MCF 10A (cell line): ENCODE measurements around the gene ORC3. TPM values are rescaled to one million over a fixed set of nuclear protein-coding genes. Genes with fewer than 3 reads are reported as not detected.

ENCODE experiments used
- BruUV-seq: library from RNA; stranded (reverse); fragments of 400-500 nt; replicated peaks from 2 replicates; lab custom pipeline; 2021; lab: Mats Ljungman, UMichigan
- CTCF ChIA-PET: fragments of 300-600 bp; sonication (Branson Sonifier 250); formaldehyde crosslinking; extraction: SDS; loops from one replicate; lab custom pipeline; 2021; ENCODE audit warnings: antibody characterized with exemption, inconsistent platforms; lab: Yijun Ruan, JAX
- POLR2A ChIA-PET: fragments of 300-600, 350-650 bp; sonication (Branson Sonifier 250); formaldehyde crosslinking; extraction: SDS; loops from one replicate; lab custom pipeline; 2020; ENCODE audit warnings: antibody characterized with exemption, inconsistent platforms; lab: Yijun Ruan, JAX
- DNase-seq: peaks from one replicate; pipeline ENCODE4 v3.0.0-alpha.2; 2018; ENCODE audit not compliant: unreplicated experiment
- H3K27ac Mint-ChIP-seq: one replicate; pipeline ENCODE4 v1.8.0; 2022; ENCODE audit warnings: mild to moderate bottlenecking, low read depth, mixed read lengths; ENCODE audit not compliant: unreplicated experiment
- H3K27me3 Mint-ChIP-seq: one replicate; pipeline ENCODE4 v1.8.0; 2022; ENCODE audit warnings: mixed read lengths; ENCODE audit not compliant: insufficient read depth, unreplicated experiment
- H3K36me3 Mint-ChIP-seq: one replicate; pipeline ENCODE4 v1.8.0; 2022; ENCODE audit warnings: mild to moderate bottlenecking, moderate library complexity, mixed read lengths; ENCODE audit not compliant: insufficient read depth, unreplicated experiment
- H3K4me1 Mint-ChIP-seq: one replicate; pipeline ENCODE4 v1.8.0; 2022; ENCODE audit warnings: mixed read lengths; ENCODE audit not compliant: insufficient read depth, unreplicated experiment
- H3K4me3 Mint-ChIP-seq: one replicate; pipeline ENCODE4 v1.8.0; 2022; ENCODE audit warnings: mild to moderate bottlenecking, moderate library complexity, mixed read lengths; ENCODE audit not compliant: unreplicated experiment
- H3K9me3 Mint-ChIP-seq: one replicate; pipeline ENCODE4 v1.8.0; 2022; ENCODE audit warnings: mixed read lengths; ENCODE audit not compliant: unreplicated experiment
- CTCF ChIP-seq: fragments of 200-600 bp; IDR thresholded peaks from one replicate; pipeline ENCODE4 v1.8.0; 2022; ENCODE audit warnings: antibody characterized with exemption, mild to moderate bottlenecking; ENCODE audit not compliant: unreplicated experiment
- intact Hi-C: fragments of 100-400 bp; cut with micrococcal nuclease; formaldehyde crosslinking; loops from 2 replicates; pipeline ENCODE4 v1.14.1; 2022
- total RNA-seq: library from RNA; stranded (reverse); gene quantifications from 2 replicates; pipeline ENCODE4 v1.2.3, GENCODE V29; 2022

Gene ORC3
- total RNA-seq, 1 experiment from 2014 or later, result 21.1 TPM

GRCh38 chr6:87655824-87656223 lies 65.9 kb downstream of the ORC3 start:
- intact Hi-C loops, result no loop called here
- BruUV-seq, result no TSS peak
- no peak for DNase-seq
- no peaks in the 10 kb centered on the region for H3K4me1 Mint-ChIP-seq
- no peak overlapping the region for H3K4me3 Mint-ChIP-seq
- H3K27me3 Mint-ChIP-seq, result no peaks in the 10 kb centered on the region
- no peak overlapping the region for H3K27ac Mint-ChIP-seq
- H3K9me3 Mint-ChIP-seq, result no peaks in the 10 kb centered on the region
- TF ChIP-seq CTCF, result no peak
- ChIA-PET CTCF (no interaction called here), POLR2A (interaction anchor here (0.8 kb wide), 2 partner anchors 16 to 26 kb away, joined by 3 read pairs; no protein-coding TSS in a partner anchor)
- peaks cover 38% of the 10 kb centered on the region for H3K36me3 Mint-ChIP-seq

- no peaks in the 10 kb centered on the region for H3K4me1 Mint-ChIP-seq
- H3K9me3 Mint-ChIP-seq, result no peaks in the 10 kb centered on the region
- intact Hi-C loops, result no loop called here
- no peak overlapping the region for H3K4me3 Mint-ChIP-seq
- TF ChIP-seq CTCF, result no peak
- ChIA-PET POLR2A (interaction anchor here (0.8 to 1.2 kb wide), 2 partner anchors 16 to 29 kb away, joined by 3 to 4 read pairs; no protein-coding TSS in a partner anchor), CTCF (interaction anchor here (0.7 kb wide), 1 partner anchor 12 kb away, joined by 3 read pairs; no protein-coding TSS in a partner anchor)
- no TSS peak for BruUV-seq
- H3K36me3 Mint-ChIP-seq, result peaks cover 38% of the 10 kb centered on the region
- no peak for DNase-seq
- no peak overlapping the region for H3K27ac Mint-ChIP-seq
- no peaks in the 10 kb centered on the region for H3K27me3 Mint-ChIP-seq
These were observed 66.9 kb downstream of the ORC3 start for GRCh38 chr6:87656857-87657256.

GRCh38 chr6:87658516-87658915 lies 68.6 kb downstream of the ORC3 start:
- intact Hi-C loops, result no loop called here
- POLR2A ChIA-PET, result no interaction called here
- DNase-seq, result no peak
- no TSS peak for BruUV-seq
- H3K4me1 Mint-ChIP-seq, result no peaks in the 10 kb centered on the region
- no peaks in the 10 kb centered on the region for H3K27me3 Mint-ChIP-seq
- H3K36me3 Mint-ChIP-seq, result peaks cover 46% of the 10 kb centered on the region
- H3K27ac Mint-ChIP-seq, result no peak overlapping the region
- TF ChIP-seq CTCF, result no peak
- CTCF ChIA-PET, result interaction anchor here (0.6 kb wide), 1 partner anchor 228 kb away, joined by 3 read pairs; no protein-coding TSS in a partner anchor
- no peak overlapping the region for H3K4me3 Mint-ChIP-seq
- no peaks in the 10 kb centered on the region for H3K9me3 Mint-ChIP-seq

- no peak overlapping the region for H3K4me3 Mint-ChIP-seq
- no peaks in the 10 kb centered on the region for H3K27me3 Mint-ChIP-seq
- POLR2A ChIA-PET, result interaction anchor here (1.1 kb wide), 1 partner anchor 13 kb away, joined by 3 read pairs; no protein-coding TSS in a partner anchor
- intact Hi-C loops, result no loop called here
- CTCF ChIA-PET, result interaction anchor here (0.6 to 1.3 kb wide), 2 partner anchors 31 to 99 kb away, joined by 3 to 4 read pairs; no protein-coding TSS in a partner anchor
- no peak overlapping the region for H3K27ac Mint-ChIP-seq
- TF ChIP-seq CTCF, result no peak
- DNase-seq, result peak; percentile 44
- no TSS peak for BruUV-seq
- peaks cover 39% of the 10 kb centered on the region for H3K36me3 Mint-ChIP-seq
- no peaks in the 10 kb centered on the region for H3K4me1 Mint-ChIP-seq
- H3K9me3 Mint-ChIP-seq, result no peaks in the 10 kb centered on the region
These were observed 70.4 kb downstream of the ORC3 start for GRCh38 chr6:87660226-87660911.
